ENCODE data around the gene GLIPR2.

GRCh38 chr9:36154331-36154952 is 17.9 kb downstream of the GLIPR2 start:
- TF ChIP-seq CTCF (IDR thresholded peaks at IDR 0.05): no peak
- no peak for TF ChIP-seq POLR2A (IDR thresholded peaks at IDR 0.05)
